GM12878 (cell line): ENCODE measurements around the gene TTYH1. TPM values are rescaled to one million over a fixed set of nuclear protein-coding genes. Genes with fewer than 3 reads are reported as not detected.

ENCODE experiments used
- ATAC-seq: fragments of 200-7000 bp; cut with Tn5 transposase; 3 replicates; pipeline ENCODE4 v1.9.1; 2020; ENCODE audit warnings: mild to moderate bottlenecking, moderate library complexity
- Bru-seq: library from RNA; stranded (reverse); fragments of 400-500 nt; gene quantifications from one replicate; lab custom pipeline; 2021; lab: Mats Ljungman, UMichigan
- BruChase-seq, 2 experiments: library from RNA; stranded (reverse); fragments of 400-500 nt; gene quantifications; one replicate each; lab custom pipeline; 2021; lab: Mats Ljungman, UMichigan
- BruUV-seq: library from RNA; stranded (reverse); fragments of 400-500 nt; replicated peaks from 2 replicates; lab custom pipeline; 2021; lab: Mats Ljungman, UMichigan
- CTCF ChIA-PET: fragments of 300-600 bp; sonication (Branson Sonifier 250); formaldehyde crosslinking; extraction: SDS; loops from one replicate; lab custom pipeline; 2021; ENCODE audit warnings: inconsistent platforms; lab: Yijun Ruan, JAX
- POLR2A ChIA-PET: fragments of 350-600 bp; formaldehyde crosslinking; extraction: SDS; loops from one replicate; lab custom pipeline; 2021; ENCODE audit warnings: inconsistent platforms; lab: Charles Lee
- RAD21 ChIA-PET: fragments of 300-600 bp; sonication (Branson Sonifier 250); formaldehyde crosslinking; loops from one replicate; lab custom pipeline; 2023; ENCODE audit warnings: antibody characterized with exemption; ENCODE audit not compliant: unreplicated experiment; lab: Charles Lee
- SMC1A ChIA-PET: fragments of 300-600 bp; sonication (Branson Sonifier 250); formaldehyde crosslinking; loops from one replicate; lab custom pipeline; 2023; ENCODE audit not compliant: unreplicated experiment, uncharacterized antibody; lab: Charles Lee
- DNase-seq: peaks from one replicate; pipeline ENCODE4 v3.0.0-alpha.2; 2011; ENCODE audit warnings: low read depth, low spot score
- FAIRE-seq: peaks from 3 replicates; lab custom pipeline; 2011; peaks lifted over from hg19 to GRCh38; lab: Jason Lieb, UNC
- H2AFZ ChIP-seq: 2 replicates; pipeline ENCODE4 v1.6.0; 2011; ENCODE audit warnings: low read depth, low read length, control low read depth; ENCODE audit not compliant: control insufficient read depth
- H3K27ac ChIP-seq: 2 replicates; pipeline ENCODE4 v1.5.1; 2011; ENCODE audit warnings: control low read depth; ENCODE audit not compliant: control insufficient read depth, insufficient read depth
- H3K27me3 ChIP-seq, 2 experiments: replicated peaks in 1 of 2; 2 replicates each; pipeline versions ENCODE4 v1.6.0 to v1.6.1; 2011; ENCODE audit warnings: low read length in 1 of 2; ENCODE audit not compliant: control insufficient read depth in 2 of 2, insufficient read depth in 2 of 2
- H3K36me3 ChIP-seq, 2 experiments: 2 replicates each; pipeline ENCODE4 v1.5.1; 2011; ENCODE audit warnings: low read length in 1 of 2; ENCODE audit not compliant: control insufficient read depth in 2 of 2, insufficient read depth in 2 of 2
- H3K4me1 ChIP-seq: 2 replicates; pipeline ENCODE4 v1.6.1; 2011; ENCODE audit warnings: mild to moderate bottlenecking, low read length, moderate library complexity, mixed read lengths; ENCODE audit not compliant: control insufficient read depth, insufficient read depth
- H3K4me2 ChIP-seq: 2 replicates; pipeline ENCODE4 v1.6.0; 2011; ENCODE audit warnings: control low read depth; ENCODE audit not compliant: control insufficient read depth, insufficient read depth
- H3K4me3 ChIP-seq: fragments of 200-600 bp; sonication (generic); 2 replicates; pipeline ENCODE4 v1.5.1; 2016
- H3K79me2 ChIP-seq: 2 replicates; pipeline ENCODE4 v1.6.0; 2011; ENCODE audit warnings: low read length; ENCODE audit not compliant: control insufficient read depth, insufficient read depth
- H3K9ac ChIP-seq: 2 replicates; pipeline ENCODE4 v1.8.0; 2011; ENCODE audit warnings: low read length, control low read depth, mixed read lengths; ENCODE audit not compliant: control insufficient read depth, insufficient read depth
- H3K9me3 ChIP-seq: replicated peaks from 3 replicates; pipeline ENCODE4 v1.5.1; 2011; ENCODE audit warnings: mild to moderate bottlenecking, low read length; ENCODE audit not compliant: control insufficient read depth, insufficient read depth
- H4K20me1 ChIP-seq: 2 replicates; pipeline ENCODE4 v1.6.0; 2011; ENCODE audit not compliant: control insufficient read depth, insufficient read depth
- BACH1 ChIP-seq: fragments of 450-650 bp; IDR thresholded peaks from 2 replicates; pipeline ENCODE4 v1.6.1; 2017; ENCODE audit warnings: mild to moderate bottlenecking, borderline replicate concordance
- GABPA ChIP-seq: IDR thresholded peaks from 2 replicates; pipeline ENCODE4 v1.6.1; 2014; ENCODE audit warnings: antibody characterized with exemption, low read depth, mild to moderate bottlenecking, inconsistent platforms
- JUNB ChIP-seq: IDR thresholded peaks from 2 replicates; pipeline ENCODE4 v1.6.1; 2016; ENCODE audit warnings: antibody characterized with exemption, mild to moderate bottlenecking
- SRF ChIP-seq, 2 experiments: IDR thresholded peaks; 2 replicates each; pipeline ENCODE4 v1.6.1; 2011; ENCODE audit warnings: low read depth in 2 of 2, low read length in 2 of 2, mild to moderate bottlenecking in 1 of 2, moderate library complexity in 1 of 2
- SUZ12 ChIP-seq: fragments of 200-600 bp; sonication (generic); IDR thresholded peaks from one replicate; pipeline ENCODE4 v1.6.1; 2018; ENCODE audit warnings: antibody characterized with exemption, mild to moderate bottlenecking; ENCODE audit not compliant: unreplicated experiment
- WRNIP1 ChIP-seq: IDR thresholded peaks from 2 replicates; pipeline ENCODE4 v1.6.1; 2011; ENCODE audit warnings: low read depth, low read length, improper control_type of control experiment, borderline replicate concordance
- ZNF274 ChIP-seq: IDR thresholded peaks from one replicate; pipeline ENCODE4 v1.8.0; 2011; ENCODE audit not compliant: insufficient read length, insufficient read depth
- WGBS: methylation state at CpG from one replicate; pipeline ENCODE4 v1.1.6; 2016; ENCODE audit warnings: low lambda C conversion rate; ENCODE audit not compliant: insufficient replicate concordance, insufficient coverage; ENCODE audit errors: missing lambda C conversion rate; 5-methylcytosine and 5-hydroxymethylcytosine counted together
- in situ Hi-C: fragments of 300-500 bp; cut with MboI; formaldehyde crosslinking; loops from 9 replicates; pipeline ENCODE4 v1.14.3; 2018; ENCODE audit warnings: mixed read lengths
- intact Hi-C: fragments of 100-400 bp; cut with micrococcal nuclease; formaldehyde crosslinking; loops from one replicate; pipeline ENCODE4 v1.14.2; 2022; ENCODE audit not compliant: unreplicated experiment
- long read RNA-seq, 2 experiments: library from polyadenylated mRNA; unstranded; transcript quantifications; one replicate each; pipeline ENCODE4 v2.0.0, GENCODE V29; 2019 to 2020
- polyA minus RNA-seq, 3 experiments: library from RNA; depleted of rRNA, polyadenylated mRNA; stranded (reverse); fragments of >200 nt; gene quantifications; 2 replicates each; pipeline ENCODE4 v1.2.3, GENCODE V29; 2011
- polyA plus RNA-seq, 11 experiments: library from polyadenylated mRNA; depleted of rRNA in 4 of 11; unstranded in 6 of 11; stranded (reverse) in 5 of 11; fragments of >200 nt; fragmentation: Nextera tagmentation in 4 of 11; fragmentation: Illumina TruSeq in 1 of 11; extraction: Ambion mirVana in 4 of 11; extraction: Trizol in 1 of 11; gene quantifications; 1 replicate in 1 of 11; 2 replicates in 10 of 11; pipeline versions ENCODE4 v1.2.1 to v1.2.3, GENCODE V29; 2011 to 2016; ENCODE audit warnings: inconsistent platforms in 2 of 11, missing spikeins in 2 of 11, low read depth in 1 of 11
- total RNA-seq, 4 experiments: library from RNA; depleted of rRNA in 3 of 4; stranded (reverse); fragments of >200 nt in 3 of 4; fragmentation: Illumina TruSeq in 1 of 4; extraction: Trizol in 1 of 4; gene quantifications; 2 replicates each; pipeline versions ENCODE4 v1.2.1 to v1.2.3, GENCODE V29; 2013 to 2021
- TF ChIP-seq, protein P1 (sequence below): fragments of 150-350 bp; IDR thresholded peaks from 2 replicates; pipeline ENCODE4 v1.6.1; 2016; ENCODE audit warnings: low read depth, low read length
- TF ChIP-seq, protein P2 (sequence below), 3 experiments: IDR thresholded peaks in 2 of 3; conservative IDR thresholded peaks in 1 of 3; 2 replicates each; pipeline ENCODE4 v1.5.1; 2011; ENCODE audit warnings: low read depth in 3 of 3, low read length in 3 of 3, mild to moderate bottlenecking in 3 of 3, control low read depth in 2 of 3, moderate library complexity in 2 of 3, inconsistent platforms in 1 of 3, mixed read lengths in 1 of 3; ENCODE audit not compliant: control insufficient read depth in 2 of 3, insufficient read depth in 1 of 3; ENCODE audit errors: extremely low read depth in 1 of 3
- TF ChIP-seq, protein P3 (sequence below): IDR thresholded peaks from 2 replicates; pipeline ENCODE4 v1.6.1; 2012; ENCODE audit warnings: low read depth, low read length, improper control_type of control experiment

Gene TTYH1
- 0.31 and 0.81 TPM in 2 replicates for total RNA-seq (2013; cell fraction: nucleolus; rRNA removed)
- 0.27 TPM in 1 of 2 replicates, not detected in the other for total RNA-seq (2014; rRNA removed)
- 0.09 TPM in 1 of 2 replicates, not detected in the other for total RNA-seq (2014; rRNA removed; fragmentation: Illumina TruSeq; extraction: Trizol)
- 0.32 and 0.36 TPM in 2 replicates for total RNA-seq (2021)
- polyA plus RNA-seq (2011; ENCODE audit: low read depth) = 0.16 TPM
- not detected in 2 replicates for polyA plus RNA-seq (2011; rRNA removed)
- 0.08 TPM in 1 of 2 replicates, not detected in the other for polyA plus RNA-seq (2011; cell fraction: cytosol; rRNA removed)
- 0.23 and 0.31 TPM in 2 replicates for polyA plus RNA-seq (2011; cell fraction: nucleus; rRNA removed)
- 0.36 and 0.76 TPM in 2 replicates for polyA plus RNA-seq (2012)
- 0.01 TPM in 1 of 2 replicates, not detected in the other for polyA plus RNA-seq (2014; fragmentation: Illumina TruSeq; extraction: Trizol)
- under 1 TPM in 1 of 2 experiments, not detected in 1; 0.05 TPM for polyA plus RNA-seq (2014; fragmentation: Nextera tagmentation; extraction: Ambion mirVana)
- polyA plus RNA-seq (2014; rRNA removed) = 0.08 TPM in 1 of 2 replicates, not detected in the other
- under 1 TPM; 0.16 to 0.26 TPM for polyA plus RNA-seq (2016; fragmentation: Nextera tagmentation; extraction: Ambion mirVana)
- not detected in 2 replicates for polyA minus RNA-seq (2011; rRNA and poly(A)+ RNA removed)
- not detected in 2 replicates for polyA minus RNA-seq (2011; cell fraction: cytosol; rRNA and poly(A)+ RNA removed)
- polyA minus RNA-seq (2011; cell fraction: nucleus; rRNA and poly(A)+ RNA removed) = not detected in 2 replicates
- Bru-seq, nascent RNA = percentile 16 among the genes with signal in this experiment
- BruChase-seq, experiment 1, labeled RNA remaining after a 6-hour chase = percentile 5 among the genes with signal in this experiment
- percentile 8 among the genes with signal in this experiment for BruChase-seq, experiment 2, labeled RNA remaining after a 2-hour chase
- long read RNA-seq, experiment 1 = 0 reads
- long read RNA-seq, experiment 2, partial matches to known transcripts = 0 of 1 reads
- long read RNA-seq, experiment 2, other reads (novel, unspliced or antisense) = 1 of 1 reads

- SMC1A ChIA-PET = no interaction called here
- Histone ChIP-seq H3K4me1 (peaks cover 8% of the 10 kb centered on the region), H3K79me2 (no peaks in the 10 kb centered on the region), H3K4me2 (no peak within 1 kb of the TSS), H3K9ac (no peak within 1 kb of the TSS), H3K27me3 (peaks cover 0 to 3% of the 10 kb centered on the region in 2 experiments; a peak in 2 of 4 replicates), H3K9me3 (no peaks in the 10 kb centered on the region; the same call in 2 of the 3 replicates), H2AFZ (no peak within 1 kb of the TSS), H4K20me1 (no peaks in the 10 kb centered on the region), H3K27ac (no peak within 1 kb of the TSS), H3K36me3 (no peaks in the 10 kb centered on the region), H3K4me3 (no peak within 1 kb of the TSS)
- POLR2A ChIA-PET = no interaction called here
- DNase-seq (no peak), ATAC-seq (peak; percentile 50; the same call in 2 of the 3 replicates), FAIRE-seq (no peak)
- no TSS peak for BruUV-seq
- in situ Hi-C loops (no loop called here), intact Hi-C loops (no loop called here)
- CTCF ChIA-PET = no interaction called here
- TF ChIP-seq, protein P1, sequence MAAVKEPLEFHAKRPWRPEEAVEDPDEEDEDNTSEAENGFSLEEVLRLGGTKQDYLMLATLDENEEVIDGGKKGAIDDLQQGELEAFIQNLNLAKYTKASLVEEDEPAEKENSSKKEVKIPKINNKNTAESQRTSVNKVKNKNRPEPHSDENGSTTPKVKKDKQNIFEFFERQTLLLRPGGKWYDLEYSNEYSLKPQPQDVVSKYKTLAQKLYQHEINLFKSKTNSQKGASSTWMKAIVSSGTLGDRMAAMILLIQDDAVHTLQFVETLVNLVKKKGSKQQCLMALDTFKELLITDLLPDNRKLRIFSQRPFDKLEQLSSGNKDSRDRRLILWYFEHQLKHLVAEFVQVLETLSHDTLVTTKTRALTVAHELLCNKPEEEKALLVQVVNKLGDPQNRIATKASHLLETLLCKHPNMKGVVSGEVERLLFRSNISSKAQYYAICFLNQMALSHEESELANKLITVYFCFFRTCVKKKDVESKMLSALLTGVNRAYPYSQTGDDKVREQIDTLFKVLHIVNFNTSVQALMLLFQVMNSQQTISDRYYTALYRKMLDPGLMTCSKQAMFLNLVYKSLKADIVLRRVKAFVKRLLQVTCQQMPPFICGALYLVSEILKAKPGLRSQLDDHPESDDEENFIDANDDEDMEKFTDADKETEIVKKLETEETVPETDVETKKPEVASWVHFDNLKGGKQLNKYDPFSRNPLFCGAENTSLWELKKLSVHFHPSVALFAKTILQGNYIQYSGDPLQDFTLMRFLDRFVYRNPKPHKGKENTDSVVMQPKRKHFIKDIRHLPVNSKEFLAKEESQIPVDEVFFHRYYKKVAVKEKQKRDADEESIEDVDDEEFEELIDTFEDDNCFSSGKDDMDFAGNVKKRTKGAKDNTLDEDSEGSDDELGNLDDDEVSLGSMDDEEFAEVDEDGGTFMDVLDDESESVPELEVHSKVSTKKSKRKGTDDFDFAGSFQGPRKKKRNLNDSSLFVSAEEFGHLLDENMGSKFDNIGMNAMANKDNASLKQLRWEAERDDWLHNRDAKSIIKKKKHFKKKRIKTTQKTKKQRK = no peak
- TF ChIP-seq WRNIP1 (no peak), ZNF274 (no peak), GABPA (no peak), SRF (IDR thresholded peaks at IDR 0.05; ENCODE audit: low read depth in 2 of 2, low read length in 2 of 2) (no peak), SUZ12 (peak; percentile 52), JUNB (no peak), BACH1 (no peak)
- TF ChIP-seq, protein P2, sequence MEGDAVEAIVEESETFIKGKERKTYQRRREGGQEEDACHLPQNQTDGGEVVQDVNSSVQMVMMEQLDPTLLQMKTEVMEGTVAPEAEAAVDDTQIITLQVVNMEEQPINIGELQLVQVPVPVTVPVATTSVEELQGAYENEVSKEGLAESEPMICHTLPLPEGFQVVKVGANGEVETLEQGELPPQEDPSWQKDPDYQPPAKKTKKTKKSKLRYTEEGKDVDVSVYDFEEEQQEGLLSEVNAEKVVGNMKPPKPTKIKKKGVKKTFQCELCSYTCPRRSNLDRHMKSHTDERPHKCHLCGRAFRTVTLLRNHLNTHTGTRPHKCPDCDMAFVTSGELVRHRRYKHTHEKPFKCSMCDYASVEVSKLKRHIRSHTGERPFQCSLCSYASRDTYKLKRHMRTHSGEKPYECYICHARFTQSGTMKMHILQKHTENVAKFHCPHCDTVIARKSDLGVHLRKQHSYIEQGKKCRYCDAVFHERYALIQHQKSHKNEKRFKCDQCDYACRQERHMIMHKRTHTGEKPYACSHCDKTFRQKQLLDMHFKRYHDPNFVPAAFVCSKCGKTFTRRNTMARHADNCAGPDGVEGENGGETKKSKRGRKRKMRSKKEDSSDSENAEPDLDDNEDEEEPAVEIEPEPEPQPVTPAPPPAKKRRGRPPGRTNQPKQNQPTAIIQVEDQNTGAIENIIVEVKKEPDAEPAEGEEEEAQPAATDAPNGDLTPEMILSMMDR (IDR thresholded peaks at IDR 0.05 in 2 of 3, conservative IDR thresholded peaks at IDR 0.05 in 1 of 3; ENCODE audit: control insufficient read depth in 2 of 3, extremely low read depth in 1 of 3, insufficient read depth in 1 of 3, low read depth in 3 of 3, low read length in 3 of 3) = peak in 2 of 3 experiments; percentile 8 to 18; a peak in 1 of 6 replicates
- TF ChIP-seq, protein P3, sequence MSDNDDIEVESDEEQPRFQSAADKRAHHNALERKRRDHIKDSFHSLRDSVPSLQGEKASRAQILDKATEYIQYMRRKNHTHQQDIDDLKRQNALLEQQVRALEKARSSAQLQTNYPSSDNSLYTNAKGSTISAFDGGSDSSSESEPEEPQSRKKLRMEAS = no peak
- 47% methylated on average over 28 of the region's 68 CpGs for WGBS
- RAD21 ChIA-PET = no interaction called here
These were observed at the start of gene TTYH1 for GRCh38 chr19:54415208-54415900. Gene TTYH1, plus strand, starts transcription at chr19:54415464. Its CDS starts 89 bp downstream, at chr19:54415553.
